ENCODE measurements around the gene CCDC12.

Gene CCDC12

DNA sequence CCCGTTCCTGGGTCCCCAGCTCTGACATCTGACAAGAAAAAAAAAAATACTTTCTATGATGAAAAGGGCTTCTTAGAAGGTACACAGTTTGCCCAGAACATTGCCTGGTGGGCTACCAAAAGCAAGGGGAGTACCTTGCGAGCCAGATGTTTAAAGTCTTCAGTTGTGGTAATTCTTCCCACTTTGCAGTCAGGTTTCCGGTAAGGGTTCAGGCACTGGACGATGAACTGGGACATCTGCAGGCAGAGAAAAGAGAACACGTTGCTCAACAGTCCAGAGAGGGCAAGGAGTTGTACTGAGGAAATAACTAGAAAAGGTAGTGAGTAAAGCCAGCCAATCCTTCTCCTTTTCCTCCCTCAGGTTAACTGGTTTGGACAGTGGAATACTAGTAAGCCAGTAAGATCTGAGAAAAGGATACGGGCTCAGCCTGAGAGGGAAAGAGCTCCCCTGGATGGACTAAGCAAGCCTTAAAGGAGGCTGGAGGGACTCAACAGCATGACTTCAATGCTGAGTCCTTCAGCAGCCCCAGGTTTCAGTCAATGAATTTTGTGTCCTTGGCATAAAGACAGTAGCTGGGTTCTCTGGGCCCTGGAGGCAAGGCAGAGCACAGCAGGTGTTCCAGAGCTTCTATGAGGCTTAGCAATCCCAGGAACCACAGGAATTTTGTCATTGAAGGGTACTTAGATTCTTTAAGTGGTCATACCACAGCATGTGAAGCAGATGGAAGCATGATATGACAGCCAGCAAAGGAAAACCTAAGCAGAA is 41.1 kb upstream of the CCDC12 start:
- no peaks in the 10 kb centered on the region for H4K20me1 ChIP-seq (ENCODE audit: insufficient read depth, low read length)
- H3K27ac ChIP-seq (ENCODE audit: low read length), result no peak overlapping the region
- H3F3A ChIP-seq (ENCODE audit: insufficient read depth, low read length), result no peaks in the 10 kb centered on the region
- DNase-seq, result no peak
- peaks cover 13% of the 10 kb centered on the region for H3K79me2 ChIP-seq (ENCODE audit: low read length)
- no peaks in the 10 kb centered on the region for H3K9me3 ChIP-seq (replicated peaks; ENCODE audit: insufficient read depth, low read length)
- H3K36me3 ChIP-seq (replicated peaks; ENCODE audit: insufficient read depth, low read length), result no peaks in the 10 kb centered on the region; the same call in 1 of the 2 replicates
- H3K4me2 ChIP-seq (ENCODE audit: low read depth, low read length), result no peak overlapping the region
- no peak overlapping the region for H2AFZ ChIP-seq (ENCODE audit: low read length)
- TF ChIP-seq, protein P1, sequence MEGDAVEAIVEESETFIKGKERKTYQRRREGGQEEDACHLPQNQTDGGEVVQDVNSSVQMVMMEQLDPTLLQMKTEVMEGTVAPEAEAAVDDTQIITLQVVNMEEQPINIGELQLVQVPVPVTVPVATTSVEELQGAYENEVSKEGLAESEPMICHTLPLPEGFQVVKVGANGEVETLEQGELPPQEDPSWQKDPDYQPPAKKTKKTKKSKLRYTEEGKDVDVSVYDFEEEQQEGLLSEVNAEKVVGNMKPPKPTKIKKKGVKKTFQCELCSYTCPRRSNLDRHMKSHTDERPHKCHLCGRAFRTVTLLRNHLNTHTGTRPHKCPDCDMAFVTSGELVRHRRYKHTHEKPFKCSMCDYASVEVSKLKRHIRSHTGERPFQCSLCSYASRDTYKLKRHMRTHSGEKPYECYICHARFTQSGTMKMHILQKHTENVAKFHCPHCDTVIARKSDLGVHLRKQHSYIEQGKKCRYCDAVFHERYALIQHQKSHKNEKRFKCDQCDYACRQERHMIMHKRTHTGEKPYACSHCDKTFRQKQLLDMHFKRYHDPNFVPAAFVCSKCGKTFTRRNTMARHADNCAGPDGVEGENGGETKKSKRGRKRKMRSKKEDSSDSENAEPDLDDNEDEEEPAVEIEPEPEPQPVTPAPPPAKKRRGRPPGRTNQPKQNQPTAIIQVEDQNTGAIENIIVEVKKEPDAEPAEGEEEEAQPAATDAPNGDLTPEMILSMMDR (IDR thresholded peaks at IDR 0.05; ENCODE audit: low read length), result no peak
- TF ChIP-seq EZH2phosphoT487 (IDR thresholded peaks at IDR 0.05; ENCODE audit: low read length) (no peak), EZH2 (optimal IDR thresholded peaks at IDR 0.05; ENCODE audit: low read depth, low read length) (no peak)
- H3K4me3 ChIP-seq (ENCODE audit: low read length), result no peak overlapping the region
- no peaks in the 10 kb centered on the region for H3K4me1 ChIP-seq (ENCODE audit: low read length)
- H3K27me3 ChIP-seq (replicated peaks; ENCODE audit: insufficient read depth, low read length), result no peaks in the 10 kb centered on the region
- no peak overlapping the region for H3K9ac ChIP-seq (ENCODE audit: low read length)
- H3K9me2 ChIP-seq (replicated peaks; ENCODE audit: insufficient read depth, low read length), result no peaks in the 10 kb centered on the region

DNA sequence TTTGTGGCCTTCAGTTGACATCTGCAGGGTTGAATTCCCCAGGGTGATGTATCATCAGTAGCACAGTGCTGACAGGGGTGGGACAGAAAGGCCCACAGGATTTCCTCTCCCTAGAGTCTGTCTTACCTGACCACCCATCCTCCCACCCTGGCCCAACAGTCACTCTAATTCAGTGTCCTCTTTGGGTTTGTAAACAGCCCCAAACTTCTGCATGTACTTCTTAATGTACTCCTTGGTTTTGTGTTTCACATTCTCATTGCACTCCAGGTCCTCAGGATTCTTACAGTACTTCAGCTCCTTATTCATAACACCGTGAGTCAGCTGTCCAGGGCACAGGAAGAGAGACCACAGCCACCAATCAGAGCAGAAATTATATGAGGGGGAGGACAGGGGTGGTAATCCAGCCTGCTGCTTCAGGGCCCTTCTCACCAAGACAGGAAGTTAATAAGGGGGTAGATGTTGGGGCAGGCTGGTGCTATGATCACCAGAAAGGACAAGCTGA is 40.4 kb upstream of the CCDC12 start:
- Histone ChIP-seq H3K4me3 (ENCODE audit: low read length) (no peak overlapping the region), H2AFZ (ENCODE audit: low read length) (no peak overlapping the region), H3K36me3 (replicated peaks; ENCODE audit: insufficient read depth, low read length) (no peaks in the 10 kb centered on the region; the same call in 1 of the 2 replicates), H3F3A (ENCODE audit: insufficient read depth, low read length) (peaks cover under 1% of the 10 kb centered on the region; the same call in 1 of the 2 replicates), H3K9ac (ENCODE audit: low read length) (no peak overlapping the region), H3K4me1 (ENCODE audit: low read length) (no peaks in the 10 kb centered on the region), H3K4me2 (ENCODE audit: low read depth, low read length) (no peak overlapping the region), H3K27ac (ENCODE audit: low read length) (no peak overlapping the region), H3K27me3 (replicated peaks; ENCODE audit: insufficient read depth, low read length) (no peaks in the 10 kb centered on the region), H3K9me2 (replicated peaks; ENCODE audit: insufficient read depth, low read length) (no peaks in the 10 kb centered on the region), H4K20me1 (ENCODE audit: insufficient read depth, low read length) (no peaks in the 10 kb centered on the region), H3K9me3 (replicated peaks; ENCODE audit: insufficient read depth, low read length) (no peaks in the 10 kb centered on the region), H3K79me2 (ENCODE audit: low read length) (peaks cover 12% of the 10 kb centered on the region; the same call in 1 of the 2 replicates)
- TF ChIP-seq EZH2phosphoT487 (IDR thresholded peaks at IDR 0.05; ENCODE audit: low read length) (no peak), EZH2 (optimal IDR thresholded peaks at IDR 0.05; ENCODE audit: low read depth, low read length) (no peak)
- TF ChIP-seq, protein P1 (IDR thresholded peaks at IDR 0.05; ENCODE audit: low read length), result no peak
- no peak for DNase-seq

DNA sequence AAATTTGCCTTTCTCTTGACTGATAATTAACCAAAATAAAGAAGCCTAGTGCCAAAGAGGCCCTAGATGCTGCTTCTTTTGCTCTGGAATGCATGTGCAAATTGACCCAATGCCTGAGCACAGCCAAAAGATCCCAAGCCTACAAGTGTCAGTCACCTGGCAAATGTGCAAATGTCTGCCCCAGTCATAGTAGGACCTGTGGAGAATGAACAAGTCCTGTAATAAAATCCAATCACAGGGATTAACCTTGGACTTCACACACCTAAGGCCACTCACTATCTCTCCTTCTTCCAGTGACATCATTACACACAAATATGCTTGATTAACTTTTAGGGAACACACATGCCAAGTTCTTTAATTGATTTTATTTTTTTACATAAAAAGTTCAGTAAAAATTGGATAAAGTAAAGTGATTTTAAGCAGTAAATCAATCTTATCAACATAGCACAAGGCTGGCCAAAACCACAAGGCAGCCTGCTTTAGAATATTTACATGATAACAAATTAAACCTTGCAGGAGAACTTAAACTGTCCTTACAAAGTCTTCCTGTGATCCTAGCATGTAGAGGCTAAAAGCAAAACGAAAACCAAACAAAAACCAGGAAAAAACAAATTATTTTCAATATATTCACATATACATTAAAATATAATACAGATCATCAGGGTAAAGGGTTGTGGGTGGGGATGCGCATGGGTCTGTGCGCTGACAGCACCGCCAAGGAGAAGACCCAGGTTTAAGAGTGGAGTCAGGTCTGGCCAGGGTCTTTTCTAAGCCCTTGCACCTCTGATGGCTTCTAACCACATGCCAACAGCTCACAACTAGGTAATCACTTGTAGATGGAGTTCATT is 39.8 kb upstream of the CCDC12 start:
- no peak for DNase-seq
- no peaks in the 10 kb centered on the region for H3K9me3 ChIP-seq (replicated peaks; ENCODE audit: insufficient read depth, low read length)
- H3K79me2 ChIP-seq (ENCODE audit: low read length), result peaks cover 8% of the 10 kb centered on the region; the same call in 1 of the 2 replicates
- H3K27me3 ChIP-seq (replicated peaks; ENCODE audit: insufficient read depth, low read length), result no peaks in the 10 kb centered on the region
- H3K4me3 ChIP-seq (ENCODE audit: low read length), result no peak overlapping the region
- TF ChIP-seq EZH2phosphoT487 (IDR thresholded peaks at IDR 0.05; ENCODE audit: low read length) (no peak), EZH2 (optimal IDR thresholded peaks at IDR 0.05; ENCODE audit: low read depth, low read length) (no peak)
- TF ChIP-seq, protein P1 (IDR thresholded peaks at IDR 0.05; ENCODE audit: low read length), result no peak
- H3K27ac ChIP-seq (ENCODE audit: low read length), result no peak overlapping the region
- no peaks in the 10 kb centered on the region for H3K4me1 ChIP-seq (ENCODE audit: low read length)
- H3K36me3 ChIP-seq (replicated peaks; ENCODE audit: insufficient read depth, low read length), result no peaks in the 10 kb centered on the region; the same call in 1 of the 2 replicates
- H3K9ac ChIP-seq (ENCODE audit: low read length), result no peak overlapping the region
- peaks cover 6% of the 10 kb centered on the region; the same call in 1 of the 2 replicates for H3F3A ChIP-seq (ENCODE audit: insufficient read depth, low read length)
- H3K9me2 ChIP-seq (replicated peaks; ENCODE audit: insufficient read depth, low read length), result no peaks in the 10 kb centered on the region
- no peak overlapping the region for H2AFZ ChIP-seq (ENCODE audit: low read length)
- no peaks in the 10 kb centered on the region for H4K20me1 ChIP-seq (ENCODE audit: insufficient read depth, low read length)
- H3K4me2 ChIP-seq (ENCODE audit: low read depth, low read length), result no peak overlapping the region
